Ovary (tissue), 3 donors: ENCODE results near the gene GLTPD2.

Source experiments
- EP300 ChIP-seq: sonication (generic); formaldehyde crosslinking; IDR thresholded peaks from one replicate; pipeline ENCODE4 v1.6.1; 2017; ENCODE audit warnings: antibody characterized with exemption
- POLR2A ChIP-seq: fragments of 450-650 bp; IDR thresholded peaks from one replicate; pipeline ENCODE4 v1.6.1; 2017; ENCODE audit warnings: antibody characterized with exemption, mild to moderate bottlenecking, moderate library complexity
- TF ChIP-seq, protein P1 (sequence below), 3 donors: fragments of 450-650 bp in 2 of 3; fragments of 200-600 bp in 1 of 3; IDR thresholded peaks; one replicate each; pipeline versions ENCODE4 v1.5.1 to v1.8.0; 2016 to 2022; ENCODE audit warnings: antibody characterized with exemption in 3 of 3, mild to moderate bottlenecking in 1 of 3
- donor health status: DM: no; HTN: no; CAD: no.

GRCh38 chr17:4743216-4743615 is 45.5 kb upstream of the GLTPD2 start:
- TF ChIP-seq, protein P1, sequence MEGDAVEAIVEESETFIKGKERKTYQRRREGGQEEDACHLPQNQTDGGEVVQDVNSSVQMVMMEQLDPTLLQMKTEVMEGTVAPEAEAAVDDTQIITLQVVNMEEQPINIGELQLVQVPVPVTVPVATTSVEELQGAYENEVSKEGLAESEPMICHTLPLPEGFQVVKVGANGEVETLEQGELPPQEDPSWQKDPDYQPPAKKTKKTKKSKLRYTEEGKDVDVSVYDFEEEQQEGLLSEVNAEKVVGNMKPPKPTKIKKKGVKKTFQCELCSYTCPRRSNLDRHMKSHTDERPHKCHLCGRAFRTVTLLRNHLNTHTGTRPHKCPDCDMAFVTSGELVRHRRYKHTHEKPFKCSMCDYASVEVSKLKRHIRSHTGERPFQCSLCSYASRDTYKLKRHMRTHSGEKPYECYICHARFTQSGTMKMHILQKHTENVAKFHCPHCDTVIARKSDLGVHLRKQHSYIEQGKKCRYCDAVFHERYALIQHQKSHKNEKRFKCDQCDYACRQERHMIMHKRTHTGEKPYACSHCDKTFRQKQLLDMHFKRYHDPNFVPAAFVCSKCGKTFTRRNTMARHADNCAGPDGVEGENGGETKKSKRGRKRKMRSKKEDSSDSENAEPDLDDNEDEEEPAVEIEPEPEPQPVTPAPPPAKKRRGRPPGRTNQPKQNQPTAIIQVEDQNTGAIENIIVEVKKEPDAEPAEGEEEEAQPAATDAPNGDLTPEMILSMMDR (IDR thresholded peaks at IDR 0.05): no peak
- no peak for TF ChIP-seq POLR2A
- TF ChIP-seq EP300: no peak
